Stimulated activated CD8-positive, alpha-beta memory T cell treated with anti-CD3 and anti-CD28 coated beads, Interleukin-12 subunit alpha, Interleukin-12 subunit beta, amount 100 ng/mL, for 24 hours (primary cell): Measurements from ENCODE around the gene RITA1.
"Not testable (repeated sequence)": the region's sequence is repeated elsewhere in the genome, so short reads cannot be mapped to it uniquely, and the experiment has no call there.

Experiments
- DNase-seq: peaks from one replicate; pipeline ENCODE4 v3.0.0-alpha.2; 2020; ENCODE audit errors: extremely low read depth

Gene RITA1, protein sequence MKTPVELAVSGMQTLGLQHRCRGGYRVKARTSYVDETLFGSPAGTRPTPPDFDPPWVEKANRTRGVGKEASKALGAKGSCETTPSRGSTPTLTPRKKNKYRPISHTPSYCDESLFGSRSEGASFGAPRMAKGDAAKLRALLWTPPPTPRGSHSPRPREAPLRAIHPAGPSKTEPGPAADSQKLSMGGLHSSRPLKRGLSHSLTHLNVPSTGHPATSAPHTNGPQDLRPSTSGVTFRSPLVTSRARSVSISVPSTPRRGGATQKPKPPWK

DNA sequence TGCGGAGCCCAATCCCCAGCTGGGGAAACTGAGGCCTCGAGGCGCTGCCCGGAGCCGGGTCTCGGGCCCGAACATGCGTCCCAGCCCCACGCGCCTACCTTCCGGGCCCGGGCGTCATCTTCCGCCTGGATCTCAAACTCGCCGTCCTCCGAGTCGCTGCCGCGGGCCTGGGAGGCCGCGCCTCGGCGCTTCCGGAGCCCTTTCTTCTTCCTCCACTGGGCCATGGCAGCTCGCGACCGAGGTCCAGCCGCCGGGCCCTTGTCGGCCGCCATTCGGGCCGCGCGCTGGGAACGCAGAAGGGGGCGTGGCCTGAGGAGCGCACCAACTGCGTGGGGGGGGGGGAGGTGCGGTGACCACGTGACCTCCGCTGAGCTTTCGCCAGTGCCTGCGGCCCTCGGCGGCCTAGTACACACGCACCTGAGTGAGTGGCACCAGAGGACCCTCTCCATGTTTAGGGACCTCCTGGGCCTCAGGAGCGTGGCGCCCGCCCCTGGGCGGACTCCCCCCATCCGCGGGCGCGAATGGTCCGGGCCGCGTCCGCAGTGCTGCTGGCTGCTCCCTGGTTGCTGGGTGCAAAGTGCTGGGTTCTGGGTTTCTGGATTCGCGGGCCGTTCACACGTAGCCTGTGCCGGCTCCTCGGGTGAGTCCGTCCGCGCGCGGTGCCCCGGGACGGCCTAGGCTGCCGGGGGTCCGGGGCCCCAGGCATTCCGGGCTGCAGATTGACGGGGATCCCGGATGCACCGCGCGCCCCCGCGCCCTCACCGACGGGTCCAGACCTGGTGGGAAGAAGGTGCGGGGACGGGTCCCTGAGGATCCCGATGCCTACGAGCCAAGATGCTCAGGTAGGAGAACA lies at the start of gene RITA1, which contains the start of gene DDX54:
Gene RITA1 (plus strand): TSS at position 542 of the 853 bp plus-strand sequence. CDS start 1,026 bp downstream, outside the sequence.
Gene DDX54 (minus strand): TSS at position 299 of the 853 bp plus-strand sequence. CDS start 27 bp downstream, at position 272.
- peak; percentile 61 for DNase-seq

DNA sequence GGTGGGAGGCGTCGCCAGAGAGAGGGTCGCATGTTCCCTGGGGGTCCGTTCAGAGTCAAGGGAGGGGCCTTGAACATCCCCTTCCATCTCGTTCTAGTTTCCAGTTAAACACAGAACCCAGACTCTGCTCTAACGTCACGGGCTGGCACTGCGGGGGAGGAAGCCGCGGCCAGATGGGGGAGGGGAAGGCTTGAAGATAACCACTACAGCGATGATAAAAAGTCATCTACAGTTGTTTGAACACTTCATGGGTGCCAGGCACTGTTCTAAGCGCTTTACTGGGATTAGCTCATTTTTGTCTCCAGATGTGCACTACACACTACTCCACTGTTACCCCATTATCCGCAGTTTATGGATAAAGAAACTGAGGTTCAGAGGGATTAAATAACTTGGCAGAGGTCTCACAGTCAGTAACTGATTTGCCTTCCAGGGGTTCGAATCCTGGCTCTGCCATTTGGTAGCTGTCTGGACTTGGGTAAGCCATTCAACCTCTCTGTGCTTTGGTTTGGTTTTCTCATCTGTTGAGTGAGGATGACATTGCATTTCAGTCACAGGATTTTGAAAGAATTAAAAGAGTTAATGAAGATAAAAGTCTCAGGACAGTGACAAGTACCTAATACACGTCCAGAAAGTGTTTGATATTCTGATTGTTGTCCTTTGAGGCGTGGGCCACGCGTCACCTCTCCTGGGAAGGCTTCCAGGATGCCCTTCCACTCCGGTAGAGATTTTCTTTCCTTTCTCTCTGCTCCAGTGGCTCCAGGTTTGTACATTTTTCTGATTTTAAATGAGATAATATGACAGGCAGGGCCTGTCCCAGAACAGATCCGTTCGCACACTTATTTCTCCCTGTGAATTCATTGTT lies 49.2 kb upstream of the RITA1 start:
- no peak for DNase-seq

DNA sequence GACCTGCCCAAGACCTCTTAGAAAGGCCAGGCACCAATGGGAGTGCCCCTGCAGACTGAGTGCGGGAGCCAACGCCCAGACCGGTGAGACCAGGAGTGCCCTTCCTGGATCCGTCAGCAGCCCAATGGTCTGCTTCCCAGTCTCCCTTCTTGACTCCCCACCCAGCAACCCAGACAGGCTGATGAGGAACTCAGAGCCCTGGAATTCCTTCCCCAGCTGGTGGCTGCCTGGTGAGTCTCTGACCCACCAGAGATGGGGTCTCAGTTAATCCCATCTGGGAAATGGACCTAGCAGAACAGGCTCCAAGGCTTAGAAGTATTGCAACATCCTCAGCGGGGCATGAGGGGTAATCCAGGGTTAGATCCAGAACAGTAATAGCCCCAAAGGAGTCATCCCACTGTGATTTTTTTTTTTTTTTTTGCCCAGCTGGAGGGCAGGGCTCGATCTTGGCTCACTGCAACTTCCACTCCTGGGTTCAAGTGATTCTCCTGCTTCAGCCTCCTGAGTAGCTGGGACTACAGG lies 48.5 kb upstream of the RITA1 start:
- DNase-seq = no peak

DNA sequence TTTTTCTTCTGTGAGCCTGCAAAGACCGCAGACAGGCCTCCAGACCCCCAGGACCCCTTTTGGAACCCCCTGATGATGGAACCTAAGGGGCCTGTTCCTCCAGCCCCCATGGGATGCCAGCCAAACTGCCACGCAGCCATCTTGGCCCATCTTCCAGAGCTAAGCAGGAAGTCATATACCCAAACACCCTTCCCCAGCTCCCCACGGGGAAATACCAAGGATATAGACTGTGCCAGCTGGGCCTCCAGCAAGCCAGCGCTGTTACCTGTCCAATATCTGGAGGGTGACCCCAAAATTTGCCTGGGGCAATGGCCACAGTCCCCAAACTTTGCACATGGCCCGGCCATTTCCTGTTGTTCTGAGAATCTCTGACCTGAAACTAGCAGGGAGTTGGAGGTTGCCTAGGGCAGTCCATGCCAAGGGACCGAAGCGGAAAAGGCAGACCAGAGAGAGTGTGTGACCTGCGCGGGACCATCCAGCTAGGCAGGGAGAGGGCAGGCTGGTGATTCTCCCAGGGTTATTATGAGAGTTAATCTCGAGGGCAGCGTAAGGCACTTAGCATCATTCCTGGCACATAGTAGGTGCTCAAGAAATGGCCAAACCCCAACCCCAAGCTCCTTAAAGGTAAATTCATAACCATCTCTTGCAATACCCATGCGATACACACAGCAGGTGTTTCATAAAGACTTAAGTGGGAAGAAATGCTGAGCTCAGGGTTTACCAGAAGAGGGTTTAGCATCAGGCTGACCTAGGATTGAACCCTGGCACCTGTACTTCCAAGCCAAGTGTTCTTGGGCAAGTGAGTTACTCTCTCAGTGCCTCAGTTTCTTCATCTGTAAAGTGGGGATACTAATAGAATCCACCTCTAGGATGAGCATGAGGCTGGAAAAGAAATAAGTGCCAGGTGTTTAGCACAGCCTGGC lies 47.4 kb upstream of the RITA1 start:
- no peak for DNase-seq

DNA sequence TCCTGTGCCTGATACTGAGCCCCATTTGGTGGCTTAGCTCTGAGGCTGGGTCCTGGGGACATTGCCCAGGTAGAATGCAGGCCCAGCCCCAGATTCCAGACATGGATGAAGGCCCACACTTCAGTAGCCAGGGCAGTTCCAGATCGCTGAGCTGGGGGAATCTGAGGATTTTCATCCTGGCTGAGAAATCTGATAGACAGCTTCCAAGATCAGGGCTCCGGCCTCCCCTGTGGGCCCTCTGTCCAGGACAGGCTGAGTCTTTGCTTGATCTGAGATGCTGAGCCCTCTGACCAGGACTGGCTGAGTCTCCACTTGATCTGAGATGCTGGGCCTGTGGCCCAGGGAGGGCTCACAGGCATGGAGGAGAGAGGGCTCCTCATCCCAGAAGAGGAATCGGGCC lies 46.7 kb upstream of the RITA1 start:
- no peak for DNase-seq

DNA sequence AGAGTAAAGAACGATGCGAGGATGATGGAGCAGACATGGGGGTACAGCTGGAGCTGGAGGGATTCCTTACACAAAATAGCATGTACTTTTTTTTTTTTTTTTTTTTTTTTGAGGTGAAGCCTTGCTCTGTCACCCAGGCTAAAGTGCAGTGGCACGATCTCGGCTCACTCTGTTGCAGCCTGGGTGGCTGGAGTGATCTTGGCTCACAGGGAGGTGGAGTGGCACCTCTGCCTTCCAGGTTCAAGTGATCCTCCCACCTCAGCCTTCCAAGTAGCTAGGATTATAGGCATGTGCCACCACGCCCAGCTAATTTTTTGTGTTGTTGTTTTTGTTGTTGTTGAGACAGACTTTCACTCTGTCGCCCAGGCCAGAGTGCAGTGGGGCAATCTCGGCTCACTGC lies 44.8 kb upstream of the RITA1 start:
- DNase-seq = no peak

DNA sequence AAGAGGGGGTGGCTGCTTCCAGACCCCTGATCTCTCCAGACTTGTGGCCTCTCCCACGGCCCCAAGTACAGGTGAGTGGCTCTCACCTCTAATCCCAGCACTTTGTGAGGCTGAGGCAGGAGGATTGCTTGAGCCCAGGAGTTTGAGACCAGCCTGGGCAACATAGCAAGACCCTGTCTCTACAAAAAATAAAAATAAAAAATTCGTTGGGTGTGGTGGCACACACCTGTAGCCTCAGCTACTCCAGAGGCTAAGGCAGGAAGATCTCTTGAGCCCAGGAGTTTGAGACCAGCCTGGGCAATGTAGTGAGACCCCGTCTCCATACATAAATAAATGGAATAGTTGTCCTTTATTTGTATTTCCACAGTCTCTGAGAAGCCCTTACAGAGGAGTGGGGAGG lies 43.8 kb upstream of the RITA1 start:
- DNase-seq = not testable (repeated sequence)

DNA sequence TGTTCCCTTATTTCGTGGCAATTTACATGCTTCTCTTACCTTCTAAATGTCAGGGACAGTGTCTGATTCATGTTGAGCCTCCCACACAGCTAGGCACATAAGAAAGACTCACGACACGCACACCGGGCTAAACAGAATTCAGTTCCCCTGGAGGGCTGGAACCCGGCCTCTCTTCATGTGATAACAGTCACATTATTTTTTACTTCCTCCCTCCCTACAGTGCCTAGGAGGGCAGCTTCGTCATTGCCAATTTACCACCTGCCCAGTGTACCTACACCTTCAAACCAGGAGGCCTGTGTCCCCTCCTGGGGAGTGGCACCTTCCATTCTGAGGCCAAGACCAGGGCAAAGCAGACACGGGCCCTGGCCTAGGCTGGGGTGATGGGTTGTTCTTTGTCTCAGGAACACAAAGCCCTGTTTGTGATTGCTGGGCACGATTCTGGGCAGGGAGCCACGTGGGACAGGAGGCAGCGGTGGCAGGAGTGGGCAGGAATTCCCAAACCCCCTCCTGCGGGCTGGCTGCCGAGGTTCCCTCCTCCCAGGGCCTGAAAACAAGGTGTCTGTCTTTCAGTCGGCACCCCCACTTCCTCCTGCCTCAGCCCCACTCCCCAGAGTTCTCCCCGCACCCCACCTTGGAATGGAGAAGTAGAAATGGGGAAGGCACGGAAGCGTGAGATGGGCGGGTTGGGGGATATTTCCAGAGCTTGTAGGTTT lies 43.2 kb upstream of the RITA1 start:
- no peak for DNase-seq

DNA sequence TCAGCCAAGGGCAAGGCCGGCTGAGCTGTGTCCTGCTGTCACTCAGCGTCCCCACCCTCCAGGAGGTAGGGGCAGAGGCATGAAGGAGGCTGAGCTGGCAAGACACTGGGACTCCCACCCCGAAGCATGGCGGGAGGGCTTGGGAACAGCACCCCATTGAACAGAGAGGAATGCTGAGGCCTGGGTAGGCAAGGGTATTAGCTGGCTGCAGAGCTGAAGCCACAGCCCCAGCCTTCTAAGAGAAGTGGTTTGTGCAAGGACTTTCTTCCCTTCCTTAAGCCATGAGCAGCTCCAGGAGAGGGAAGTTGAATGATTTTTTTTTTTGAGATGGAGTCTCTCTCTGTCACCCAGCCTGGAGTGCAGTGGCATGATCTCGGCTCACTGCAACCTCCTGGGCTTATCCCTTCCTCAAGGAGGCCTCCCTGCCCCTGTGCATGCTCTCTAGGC lies 42.6 kb upstream of the RITA1 start:
- DNase-seq = no peak

DNA sequence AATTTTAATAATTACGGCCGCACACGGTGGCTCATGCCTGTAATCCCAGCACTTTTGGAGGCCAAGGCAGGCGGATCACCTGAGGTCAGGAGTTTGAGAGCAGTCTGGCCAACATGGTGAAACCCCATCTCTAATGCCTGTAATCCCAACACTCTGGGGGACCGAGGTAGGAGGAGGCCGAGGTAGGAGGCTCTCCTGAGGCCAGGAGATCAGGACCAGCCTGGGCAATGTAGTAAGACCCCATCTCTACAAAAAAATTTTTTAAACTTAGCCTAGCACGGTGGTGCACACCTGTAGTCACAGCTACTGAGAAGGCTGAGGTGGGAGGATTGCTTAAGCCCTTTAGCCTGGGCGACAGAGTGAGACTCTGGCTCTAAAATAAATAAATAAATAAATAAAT lies 41.6 kb upstream of the RITA1 start:
- DNase-seq = no peak

DNA sequence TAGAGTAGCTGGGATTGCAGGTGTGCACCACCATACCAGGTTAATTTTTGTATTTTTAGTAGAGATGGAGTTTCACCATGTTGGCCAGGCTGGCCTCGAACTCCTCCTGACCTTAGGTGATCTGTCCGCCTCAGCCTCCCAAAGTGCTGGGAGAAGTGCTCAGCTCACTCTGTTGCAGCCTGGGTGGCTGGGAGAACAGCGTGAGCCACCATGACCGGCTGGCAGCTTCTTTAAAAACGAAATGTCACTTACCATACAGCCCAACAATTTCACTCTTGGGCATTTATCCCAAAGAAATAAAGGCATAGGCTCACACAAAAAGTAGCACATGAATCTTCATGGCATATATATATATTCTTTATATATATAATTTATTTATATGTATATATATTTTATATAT lies 40.7 kb upstream of the RITA1 start:
- DNase-seq = no peak

DNA sequence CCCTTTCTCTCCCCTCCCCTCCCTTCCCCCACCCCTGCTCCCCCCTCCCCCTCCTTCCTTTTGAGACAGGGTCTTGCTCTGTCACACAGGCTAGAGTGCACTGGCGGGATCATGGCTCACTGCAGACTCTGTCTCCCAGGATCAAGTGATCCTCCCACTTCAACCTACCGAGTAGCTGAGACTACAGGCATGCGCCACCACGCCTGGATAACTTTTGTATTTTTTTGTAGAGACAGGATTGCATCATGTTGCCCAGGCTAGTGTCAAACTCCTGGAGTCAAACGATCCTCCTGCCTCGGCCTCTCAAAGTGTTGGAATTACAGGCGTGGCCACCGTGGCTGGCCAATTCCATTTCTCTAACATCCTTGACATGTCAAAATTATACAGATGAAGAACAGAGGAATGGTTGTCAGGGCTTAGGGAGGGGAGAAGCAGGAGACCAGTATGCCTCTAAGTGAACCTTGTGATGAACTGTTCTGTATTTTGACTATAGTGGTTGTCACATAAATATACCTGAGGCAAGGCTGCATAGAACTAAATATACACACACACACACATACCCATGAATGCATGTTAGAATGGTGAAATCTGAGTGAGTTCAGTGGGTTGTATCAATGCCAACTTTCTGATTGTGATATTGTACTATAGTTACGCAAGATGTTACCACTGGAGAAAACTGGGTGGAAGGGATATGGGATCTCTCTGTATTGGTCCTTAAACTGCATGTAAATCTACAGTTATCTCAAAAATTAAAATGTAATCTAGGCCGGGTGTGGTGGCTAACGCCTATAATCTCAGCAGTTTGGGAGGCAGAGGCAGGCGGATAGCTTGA lies 39.6 kb upstream of the RITA1 start:
- DNase-seq = no peak

DNA sequence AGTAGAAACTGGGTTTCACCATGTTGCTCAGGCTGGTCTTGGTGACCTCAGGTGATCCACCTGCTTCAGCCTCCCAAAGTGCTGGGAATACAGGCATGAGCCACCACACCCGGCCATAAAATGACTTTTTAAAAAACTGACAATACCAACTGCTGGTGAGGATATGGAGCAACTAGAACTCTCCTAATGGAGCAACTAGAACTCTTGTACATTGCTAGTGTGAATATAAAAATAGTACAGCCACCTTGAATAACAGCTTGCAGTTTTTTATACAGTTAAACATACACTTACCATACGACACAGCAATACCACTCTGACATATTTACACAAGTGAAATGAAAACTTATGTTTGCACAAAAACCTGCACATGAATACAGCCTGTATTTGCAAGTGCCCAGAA lies 38.5 kb upstream of the RITA1 start:
- no peak for DNase-seq

DNA sequence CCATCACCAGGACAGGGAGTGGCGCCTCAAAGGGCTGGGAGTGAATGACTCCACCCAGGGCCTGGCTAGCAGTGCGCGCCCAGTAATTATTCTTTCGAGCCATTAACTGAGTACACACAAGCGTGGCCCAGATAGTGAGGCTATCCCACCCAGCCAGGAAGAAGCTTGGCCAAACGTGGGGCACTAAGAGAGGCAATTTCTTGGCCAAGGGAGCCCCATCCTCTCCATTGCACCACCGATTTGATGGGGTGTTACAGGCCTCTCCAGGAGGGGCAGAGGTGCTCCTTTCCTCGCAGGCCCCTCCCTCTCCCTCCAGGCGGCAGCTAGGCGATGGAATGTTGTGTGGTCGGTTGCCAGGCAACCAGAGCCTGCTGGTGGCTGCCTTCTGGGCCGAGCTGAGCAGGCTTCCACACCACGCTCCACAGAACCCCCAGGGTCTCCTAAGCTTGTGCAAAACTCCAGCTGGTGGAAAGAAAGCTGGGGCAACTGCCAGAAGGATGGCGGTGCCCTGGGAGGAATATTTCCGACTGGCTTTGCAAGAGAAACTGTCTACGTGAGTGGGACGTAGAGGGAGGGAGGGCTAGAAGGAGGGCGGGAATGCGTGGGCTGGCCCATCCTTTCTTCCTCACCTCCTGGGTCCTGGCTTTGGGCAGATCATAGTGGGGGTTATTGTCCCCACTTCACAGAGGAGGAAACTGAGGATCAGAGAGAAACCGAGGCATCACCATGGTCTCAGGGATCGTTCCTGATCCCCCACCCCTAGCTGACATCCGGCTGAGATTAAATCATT lies 36.0 kb upstream of the RITA1 start, which contains the start of gene CFAP73:
Gene CFAP73 (plus strand): TSS at position 364 of the 790 bp plus-strand sequence. CDS start 134 bp downstream, at position 498.
- DNase-seq = no peak

DNA sequence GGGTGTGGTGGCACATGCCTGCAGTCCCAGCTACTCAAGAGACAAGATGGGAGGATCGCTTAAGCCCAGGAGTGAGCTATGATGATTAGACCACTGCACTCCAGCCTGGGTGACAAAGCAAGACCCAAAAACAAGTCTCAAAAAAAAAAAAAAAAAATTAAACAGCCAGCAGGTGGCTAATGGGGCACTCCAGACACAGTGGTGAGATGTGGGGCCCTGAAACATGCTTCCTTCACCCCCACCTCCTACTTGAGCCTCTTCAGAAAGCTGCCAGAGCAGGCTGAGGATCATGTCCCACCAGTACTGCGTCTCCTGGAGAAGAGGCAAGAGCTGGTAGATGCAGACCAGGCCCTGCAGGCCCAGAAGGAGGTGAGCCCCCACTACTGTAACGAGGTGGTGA lies 33.9 kb upstream of the RITA1 start:
- no peak for DNase-seq

DNA sequence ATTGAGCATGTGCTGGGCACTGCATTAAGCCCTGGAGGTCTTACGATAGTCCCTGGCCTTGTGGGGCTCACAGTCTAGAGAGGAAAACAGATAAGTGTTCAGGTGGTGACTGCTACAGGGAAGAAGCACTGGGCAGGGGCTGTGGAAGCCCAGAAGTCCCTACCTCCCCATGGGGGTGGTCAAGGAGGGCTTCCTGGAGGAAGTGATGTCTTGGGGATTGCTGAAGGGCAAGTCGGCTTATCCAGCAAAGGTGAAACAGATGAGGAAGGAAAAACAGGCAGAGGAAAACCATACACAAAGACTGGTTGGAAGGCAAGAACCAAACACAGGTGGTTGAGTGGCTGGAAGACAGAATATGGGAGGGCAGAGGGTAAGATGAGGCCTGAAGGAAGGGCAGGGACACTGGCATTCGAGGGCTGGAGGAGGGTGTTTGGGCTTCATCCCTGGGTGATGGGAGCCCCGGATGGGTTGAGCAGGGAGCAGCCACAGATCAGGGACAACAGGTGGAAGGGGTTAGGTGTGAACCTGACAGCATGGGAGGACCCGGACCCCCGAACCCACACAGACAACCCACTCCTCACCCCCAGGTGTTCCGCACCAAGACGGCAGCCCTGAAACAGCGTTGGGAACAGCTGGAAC lies 33.2 kb upstream of the RITA1 start:
- no peak for DNase-seq
